ENCODE measurements around the gene PIPOX.

GRCh38 chr17:29021226-29021625 is 21.7 kb upstream of the PIPOX start:
- TF ChIP-seq CTCF (conservative IDR thresholded peaks at IDR 0.05 in 1 of 2, IDR thresholded peaks at IDR 0.05 in 1 of 2; ENCODE audit: low read depth in 1 of 2, low read length in 2 of 2) (no peak), EZH2 (IDR thresholded peaks at IDR 0.05; ENCODE audit: low read length, missing control alignments) (no peak)

Measured in fibroblast of lung (primary cell).